BJ (cell line): ENCODE results near the gene METAP1D. TPM values are rescaled to one million over a fixed set of nuclear protein-coding genes. Genes with fewer than 3 reads are reported as not detected.

Experiments
- CTCF ChIA-PET: fragments of 350-600 bp; formaldehyde crosslinking; extraction: SDS; loops from one replicate; lab custom pipeline; 2021; ENCODE audit warnings: antibody characterized with exemption, inconsistent platforms; lab: Yijun Ruan, JAX
- POLR2A ChIA-PET: fragments of 300-600 bp; sonication (Branson Sonifier 250); formaldehyde crosslinking; extraction: SDS; loops from one replicate; lab custom pipeline; 2021; ENCODE audit warnings: antibody characterized with exemption; lab: Charles Lee
- DNase-seq: peaks from one replicate; pipeline ENCODE4 v3.0.0-alpha.2; 2011; ENCODE audit warnings: low read depth
- H3K27me3 ChIP-seq: 2 replicates; pipeline ENCODE4 v1.6.0; 2011; ENCODE audit warnings: low read length; ENCODE audit not compliant: control insufficient read depth, insufficient read depth
- H3K36me3 ChIP-seq: 2 replicates; pipeline ENCODE4 v1.5.1; 2011; ENCODE audit warnings: low read length; ENCODE audit not compliant: control insufficient read depth, insufficient read depth
- H3K4me3 ChIP-seq: 2 replicates; pipeline ENCODE4 v1.5.1; 2011; ENCODE audit warnings: low read depth, mild to moderate bottlenecking, control low read depth, low read length
- CTCF ChIP-seq: IDR thresholded peaks from 2 replicates; pipeline ENCODE4 v1.5.1; 2011; ENCODE audit warnings: low read depth, mild to moderate bottlenecking, control low read depth, inconsistent platforms, low read length, moderate library complexity; ENCODE audit not compliant: insufficient read depth
- polyA plus RNA-seq: library from polyadenylated mRNA; depleted of rRNA; stranded (reverse); fragments of >200 nt; gene quantifications from 2 replicates; pipeline ENCODE4 v1.2.3, GENCODE V29; 2011

METAP1D gene
- polyA plus RNA-seq, 1 experiment, result 4.8 TPM

DNA sequence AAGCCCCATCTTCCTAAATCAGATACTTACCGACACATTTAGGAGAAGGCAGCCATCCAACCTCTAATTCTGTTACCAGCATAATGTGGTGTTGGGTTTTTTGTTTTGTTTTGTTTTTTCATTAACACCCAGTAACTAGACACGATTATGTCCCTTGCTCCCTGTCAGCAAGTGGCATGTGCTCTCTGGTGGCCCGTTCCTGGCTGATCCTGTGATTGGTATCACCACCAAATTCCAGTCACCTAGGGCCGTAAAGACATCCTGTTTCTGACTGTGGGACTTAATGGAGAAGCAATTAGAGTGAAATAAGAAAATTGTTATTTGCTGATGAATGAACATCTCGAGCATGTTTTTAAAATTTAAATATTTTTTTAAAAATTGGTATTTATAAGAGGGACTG, 79.7 kb downstream of the METAP1D start:
- Histone ChIP-seq H3K27me3 (peaks cover 33% of the 10 kb centered on the region), H3K36me3 (no peaks in the 10 kb centered on the region), H3K4me3 (no peak overlapping the region)
- TF ChIP-seq CTCF, result no peak
- CTCF ChIA-PET, result no interaction called here
- POLR2A ChIA-PET, result no interaction called here
- DNase-seq, result no peak

GRCh38 chr2:172079838-172080640, 80.3 kb downstream of the METAP1D start:
- no peak for DNase-seq
- H3K4me3 ChIP-seq, result no peak overlapping the region
- no peaks in the 10 kb centered on the region for H3K36me3 ChIP-seq
- H3K27me3 ChIP-seq, result peaks cover 33% of the 10 kb centered on the region
- POLR2A ChIA-PET, result no interaction called here
- no peak for TF ChIP-seq CTCF
- CTCF ChIA-PET, result no interaction called here

- no peak for TF ChIP-seq CTCF
- CTCF ChIA-PET, result no interaction called here
- peaks cover 33% of the 10 kb centered on the region for H3K27me3 ChIP-seq
- no peak overlapping the region for H3K4me3 ChIP-seq
- no peak for DNase-seq
- POLR2A ChIA-PET, result no interaction called here
- H3K36me3 ChIP-seq, result no peaks in the 10 kb centered on the region
Observed at GRCh38 chr2:172080641-172081220, 81.0 kb downstream of the METAP1D start.

DNA sequence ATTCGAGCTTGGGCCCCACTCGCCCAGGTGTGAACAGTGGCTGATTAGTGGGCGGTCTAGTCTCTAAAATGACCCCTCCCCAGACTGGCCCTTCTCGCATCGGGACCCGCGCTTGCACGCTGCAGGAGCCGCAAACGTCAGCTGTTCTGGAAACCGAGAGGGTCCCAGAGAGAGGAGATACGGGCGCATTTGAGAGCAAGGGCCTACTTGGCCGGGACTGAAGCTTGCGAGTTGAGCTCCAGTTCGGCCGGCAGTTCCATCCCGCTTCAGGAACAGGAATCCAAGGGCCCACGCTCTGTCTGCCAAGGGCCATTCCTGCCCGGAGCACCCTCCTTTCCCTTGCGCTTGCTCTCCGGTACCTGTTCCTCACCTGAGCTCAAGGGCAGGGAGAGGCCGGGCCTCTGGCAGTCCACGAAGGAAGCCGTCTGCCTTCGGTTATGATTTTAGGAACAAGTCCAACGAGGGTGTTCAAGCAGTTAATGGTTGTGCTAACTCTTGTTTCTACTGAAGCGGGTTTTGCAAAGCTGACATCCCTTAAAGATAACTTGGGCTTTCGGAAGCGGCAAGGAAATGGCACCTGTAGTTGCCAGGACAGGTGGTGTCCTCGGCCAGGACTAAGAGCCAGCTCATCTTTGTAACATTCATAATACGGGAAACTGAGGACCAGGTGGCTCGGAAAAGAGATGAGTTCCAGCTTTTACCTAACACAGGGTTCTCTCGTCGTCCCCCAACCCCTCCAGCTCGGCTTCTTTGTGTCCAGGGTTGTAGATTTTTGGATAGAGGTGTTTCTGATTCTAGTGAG, 81.7 kb downstream of the METAP1D start:
- H3K27me3 ChIP-seq, result peaks cover 36% of the 10 kb centered on the region
- DNase-seq, result no peak
- no peaks in the 10 kb centered on the region for H3K36me3 ChIP-seq
- H3K4me3 ChIP-seq, result no peak overlapping the region
- ChIA-PET CTCF (interaction anchor here (1.4 kb wide), 1 partner anchor 23 kb away, joined by 3 read pairs; no protein-coding TSS in a partner anchor), POLR2A (no interaction called here)
- no peak for TF ChIP-seq CTCF
